Sigmoid colon (tissue), 7 donors: Measurements from ENCODE around the gene DPH3. TPM values are rescaled to one million over a fixed set of nuclear protein-coding genes. Genes with fewer than 3 reads are reported as not detected.
A peak's percentile ranks its signal among the peaks of the same experiment; 100 is the strongest.

Experiments
- DNase-seq: peaks from one replicate; pipeline ENCODE4 v3.0.0-alpha.2; 2019
- H3K27ac ChIP-seq, 4 donors: fragments of 200-600 bp; sonication (generic); one replicate each; pipeline ENCODE4 v1.5.1; 2016 to 2019; ENCODE audit warnings: mild to moderate bottlenecking in 1 of 4
- H3K27me3 ChIP-seq, 3 donors: fragments of 200-600 bp; sonication (generic); one replicate each; pipeline ENCODE4 v1.5.1; 2019; ENCODE audit warnings: mild to moderate bottlenecking in 1 of 3
- H3K36me3 ChIP-seq, 4 donors: fragments of 200-600 bp; sonication (generic); one replicate each; pipeline ENCODE4 v1.5.1; 2016 to 2019
- H3K4me1 ChIP-seq, 4 donors: fragments of 200-600 bp; sonication (generic); one replicate each; pipeline ENCODE4 v1.5.1; 2017 to 2019
- H3K4me3 ChIP-seq, 4 donors: fragments of 200-600 bp; sonication (generic); one replicate each; pipeline ENCODE4 v1.5.1; 2017 to 2019; ENCODE audit warnings: mild to moderate bottlenecking in 2 of 4, moderate library complexity in 1 of 4
- H3K9me3 ChIP-seq, 4 donors: fragments of 200-600 bp in 3 of 4; sonication (generic) in 3 of 4; one replicate each; pipeline versions ENCODE4 v1.5.1 to v1.6.1; 2013 to 2019
- EP300 ChIP-seq, 4 donors: sonication (generic); formaldehyde crosslinking; IDR thresholded peaks; one replicate each; pipeline ENCODE4 v1.6.1; 2017; ENCODE audit warnings: antibody characterized with exemption in 4 of 4
- POLR2A ChIP-seq, 2 donors: fragments of 450-650 bp; IDR thresholded peaks; one replicate each; pipeline ENCODE4 v1.6.1; 2016; ENCODE audit warnings: antibody characterized with exemption in 2 of 2, mild to moderate bottlenecking in 2 of 2, moderate library complexity in 2 of 2
- POLR2AphosphoS5 ChIP-seq, 4 donors: sonication (generic); formaldehyde crosslinking; IDR thresholded peaks; one replicate each; pipeline ENCODE4 v1.6.1; 2017; ENCODE audit warnings: antibody characterized with exemption in 4 of 4
- WGBS, 2 donors: extraction: QIAGEN DNeasy Blood & Tissue Kit; methylation state at CpG; one replicate each; pipeline ENCODE4 v1.1.7; 2013; 5-methylcytosine and 5-hydroxymethylcytosine counted together
- intact Hi-C: fragments of 100-400 bp; cut with DNase I; formaldehyde crosslinking; loops from one replicate; pipeline ENCODE4 v1.15.1; 2023
- polyA plus RNA-seq, 3 donors: library from polyadenylated mRNA; stranded (reverse); fragments of 200-250 nt; gene quantifications; one replicate each; pipeline ENCODE4 v1.2.3, GENCODE V29; 2013
- total RNA-seq, 4 donors: library from RNA; depleted of rRNA; stranded (reverse); fragments of >200 nt; gene quantifications; one replicate each; pipeline ENCODE4 v1.1.0, GENCODE V29; 2016
- TF ChIP-seq, protein P1 (sequence below), 4 experiments: fragments of 450-650 bp in 3 of 4; fragments of 200-600 bp in 1 of 4; IDR thresholded peaks; one replicate each; pipeline ENCODE4 v1.5.1; 2016 to 2019; ENCODE audit warnings: antibody characterized with exemption in 4 of 4, mild to moderate bottlenecking in 3 of 4, moderate library complexity in 2 of 4
- donor health status: healthy with polysubstance abuse.
- donor health status: Bipolar disorder and iron deficiency.
- donor health status: healthy.

Gene DPH3
- total and polyA plus RNA-seq, 7 donors: 14.6 to 30.1 (median 24.3) TPM

DNA sequence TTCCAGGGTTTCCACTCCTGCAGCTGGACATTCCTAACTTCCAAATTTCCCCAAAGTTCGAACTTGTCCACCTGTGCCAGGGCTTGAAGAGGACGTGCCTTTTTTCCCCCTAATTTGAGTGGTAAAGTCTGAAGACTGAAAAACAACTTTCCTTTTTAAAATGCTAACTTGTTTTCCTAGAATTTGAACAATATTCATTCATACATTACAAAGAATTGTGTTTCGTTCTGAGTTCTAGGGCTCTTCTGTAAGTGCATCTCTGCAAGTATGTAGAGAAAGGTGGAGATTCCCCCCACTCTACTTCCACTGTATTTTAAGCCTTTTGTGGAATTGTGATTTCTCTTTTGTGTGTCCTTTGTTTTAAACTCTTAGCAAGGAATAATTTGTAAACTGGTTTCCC, 9.4 kb downstream of the DPH3 start:
- no peak overlapping the region for H3K4me3 ChIP-seq
- H3K4me1 ChIP-seq: peaks cover 0 to 6% (median 0%) of the 10 kb centered on the region in 4 donors
- no peaks in the 10 kb centered on the region for H3K9me3 ChIP-seq
- intact Hi-C loops: no loop called here
- TF ChIP-seq POLR2AphosphoS5 (IDR thresholded peaks at IDR 0.05): no peak
- no peak for TF ChIP-seq POLR2A (IDR thresholded peaks at IDR 0.05)
- TF ChIP-seq, protein P1, sequence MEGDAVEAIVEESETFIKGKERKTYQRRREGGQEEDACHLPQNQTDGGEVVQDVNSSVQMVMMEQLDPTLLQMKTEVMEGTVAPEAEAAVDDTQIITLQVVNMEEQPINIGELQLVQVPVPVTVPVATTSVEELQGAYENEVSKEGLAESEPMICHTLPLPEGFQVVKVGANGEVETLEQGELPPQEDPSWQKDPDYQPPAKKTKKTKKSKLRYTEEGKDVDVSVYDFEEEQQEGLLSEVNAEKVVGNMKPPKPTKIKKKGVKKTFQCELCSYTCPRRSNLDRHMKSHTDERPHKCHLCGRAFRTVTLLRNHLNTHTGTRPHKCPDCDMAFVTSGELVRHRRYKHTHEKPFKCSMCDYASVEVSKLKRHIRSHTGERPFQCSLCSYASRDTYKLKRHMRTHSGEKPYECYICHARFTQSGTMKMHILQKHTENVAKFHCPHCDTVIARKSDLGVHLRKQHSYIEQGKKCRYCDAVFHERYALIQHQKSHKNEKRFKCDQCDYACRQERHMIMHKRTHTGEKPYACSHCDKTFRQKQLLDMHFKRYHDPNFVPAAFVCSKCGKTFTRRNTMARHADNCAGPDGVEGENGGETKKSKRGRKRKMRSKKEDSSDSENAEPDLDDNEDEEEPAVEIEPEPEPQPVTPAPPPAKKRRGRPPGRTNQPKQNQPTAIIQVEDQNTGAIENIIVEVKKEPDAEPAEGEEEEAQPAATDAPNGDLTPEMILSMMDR (IDR thresholded peaks at IDR 0.05): no peak
- TF ChIP-seq EP300 (IDR thresholded peaks at IDR 0.05): no peak
- H3K27me3 ChIP-seq: no peaks in the 10 kb centered on the region
- H3K36me3 ChIP-seq: peaks cover 0 to 21% (median 6%) of the 10 kb centered on the region in 4 donors
- no peak overlapping the region for H3K27ac ChIP-seq
- WGBS, 2 donors: 89 to 90% methylated on average over 3 of the region's 3 CpGs
- DNase-seq: no peak

DNA sequence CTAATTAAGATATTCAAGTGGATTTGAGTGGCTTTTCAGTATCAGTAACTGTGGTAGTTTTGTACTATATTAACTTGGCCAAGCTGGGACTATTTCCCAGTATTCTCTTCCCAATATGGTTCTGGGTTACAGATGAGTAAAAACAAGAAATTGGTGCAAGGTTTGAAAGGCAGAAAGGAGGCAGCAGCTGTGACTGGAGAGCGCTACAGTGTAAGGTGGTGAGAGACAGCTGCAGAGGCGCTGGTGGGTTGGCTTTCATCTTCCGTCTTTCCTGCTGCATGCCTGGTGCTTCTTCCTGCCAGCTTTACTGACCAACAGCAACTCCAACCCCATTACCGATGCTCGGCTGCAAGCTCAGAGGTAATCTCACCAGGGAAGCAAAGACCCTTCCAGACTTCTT, 9.8 kb downstream of the DPH3 start:
- 63 to 84% methylated on average over 5 of the region's 5 CpGs for WGBS, 2 donors
- Histone ChIP-seq H3K36me3 (peaks cover 0 to 16% (median 3%) of the 10 kb centered on the region in 4 donors), H3K27ac (no peak overlapping the region), H3K4me1 (peaks cover 0 to 6% (median 0%) of the 10 kb centered on the region in 4 donors), H3K9me3 (no peaks in the 10 kb centered on the region), H3K4me3 (no peak overlapping the region), H3K27me3 (no peaks in the 10 kb centered on the region)
- TF ChIP-seq POLR2AphosphoS5 (IDR thresholded peaks at IDR 0.05) (no peak), POLR2A (IDR thresholded peaks at IDR 0.05) (no peak)
- no peak for DNase-seq
- intact Hi-C loops: no loop called here

DNA sequence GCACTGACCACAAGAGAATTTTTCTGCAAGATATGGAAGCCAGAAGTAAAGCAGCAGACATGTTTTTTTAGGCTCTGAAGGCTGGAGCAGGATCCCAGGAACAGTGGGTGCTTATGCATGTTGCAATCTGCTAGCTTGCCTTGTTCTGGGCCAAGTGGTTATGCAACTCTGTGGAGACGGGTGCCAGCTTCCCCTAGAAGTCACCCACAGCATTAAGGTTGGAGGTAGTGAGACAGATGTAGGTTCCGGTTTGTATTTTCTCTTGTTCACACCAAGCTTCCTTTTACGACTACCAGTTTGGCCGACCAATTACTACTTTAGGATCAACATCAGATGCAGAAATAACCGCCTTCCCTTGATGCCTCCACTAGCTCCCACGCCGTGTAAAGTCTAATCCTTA, 11.1 kb downstream of the DPH3 start:
- peaks cover 0 to 3% (median 0%) of the 10 kb centered on the region in 4 donors for H3K36me3 ChIP-seq

DNA sequence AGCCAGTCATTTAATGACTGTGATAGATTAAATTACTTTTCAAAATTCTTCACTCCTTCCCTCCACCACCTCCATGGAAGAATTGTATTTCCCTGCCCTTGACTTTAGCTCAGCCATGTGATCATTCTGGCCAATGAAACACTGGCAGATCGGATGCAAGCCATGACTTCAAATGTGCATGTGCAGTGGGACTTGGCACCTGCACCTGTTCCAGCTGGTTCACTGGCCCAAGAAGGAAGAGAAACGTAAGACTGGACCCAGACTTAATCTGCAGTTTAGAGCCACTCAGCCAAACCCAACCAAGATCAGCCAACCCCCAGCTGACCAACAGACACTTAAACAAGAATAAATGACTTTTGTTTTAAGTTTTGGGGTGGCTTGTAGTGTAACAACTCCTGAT, 11.8 kb downstream of the DPH3 start:
- intact Hi-C loops: no loop called here
- Histone ChIP-seq H3K27me3 (no peaks in the 10 kb centered on the region), H3K9me3 (no peaks in the 10 kb centered on the region), H3K36me3 (no peaks in the 10 kb centered on the region), H3K4me3 (no peak overlapping the region), H3K4me1 (peaks cover 0 to 1% (median 0%) of the 10 kb centered on the region in 4 donors), H3K27ac (no peak overlapping the region)
- WGBS, 2 donors: 77 to 78% methylated on average over 2 of the region's 2 CpGs
- TF ChIP-seq POLR2A (IDR thresholded peaks at IDR 0.05) (no peak), POLR2AphosphoS5 (IDR thresholded peaks at IDR 0.05) (no peak), EP300 (IDR thresholded peaks at IDR 0.05) (no peak)
- TF ChIP-seq, protein P1 (IDR thresholded peaks at IDR 0.05): no peak
- no peak for DNase-seq

More for the DNA sequence above, 11.1 kb downstream of the DPH3 start:
- 84 to 89% methylated on average over 7 of the region's 7 CpGs for WGBS, 2 donors
- Histone ChIP-seq H3K9me3 (no peaks in the 10 kb centered on the region), H3K27me3 (no peaks in the 10 kb centered on the region), H3K4me3 (no peak overlapping the region), H3K27ac (no peak overlapping the region), H3K4me1 (peaks cover 0 to 6% (median 0%) of the 10 kb centered on the region in 4 donors)
- peak; percentile 84 for DNase-seq
- intact Hi-C loops: no loop called here
- TF ChIP-seq POLR2AphosphoS5 (IDR thresholded peaks at IDR 0.05) (peak in 1 of 4 donors; percentile 40), POLR2A (IDR thresholded peaks at IDR 0.05) (no peak), EP300 (IDR thresholded peaks at IDR 0.05) (no peak)
- TF ChIP-seq, protein P1 (IDR thresholded peaks at IDR 0.05): no peak

DNA sequence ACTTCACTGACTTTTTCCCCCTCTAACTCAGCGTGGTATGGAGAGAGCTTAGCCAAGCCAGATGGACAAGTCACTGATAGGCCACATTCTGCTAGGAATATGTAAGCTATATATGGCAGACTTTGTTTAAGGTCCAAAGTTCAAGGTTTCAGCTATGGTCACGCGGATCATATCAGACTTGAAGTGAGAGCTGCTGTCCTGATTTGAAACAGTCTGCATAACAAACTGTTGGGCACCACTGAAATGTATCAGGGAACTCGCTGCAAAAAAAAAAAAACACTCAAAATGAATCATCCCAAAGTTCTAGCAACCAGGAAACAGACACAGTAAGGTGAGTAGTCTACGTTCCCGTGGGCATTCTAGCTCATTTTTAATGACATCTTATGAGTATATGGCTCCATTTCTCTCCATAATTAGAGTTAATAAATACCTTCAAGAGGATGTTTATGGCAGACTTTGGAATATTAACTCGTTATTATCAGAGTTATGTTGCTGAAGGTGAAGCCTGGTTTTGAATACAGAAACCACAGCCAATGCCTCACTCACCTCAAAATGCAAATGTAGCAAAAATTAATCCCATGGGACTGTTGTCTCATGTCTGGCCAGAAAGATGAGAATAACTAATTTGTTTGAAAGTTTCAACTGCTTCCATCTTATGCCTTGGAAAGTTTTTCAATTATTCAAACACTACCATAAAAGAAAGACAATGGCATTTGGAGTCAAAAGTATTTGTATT, 12.3 kb downstream of the DPH3 start:
- Histone ChIP-seq H3K4me3 (no peak overlapping the region), H3K4me1 (peaks cover 0 to 2% (median 0%) of the 10 kb centered on the region in 4 donors), H3K36me3 (no peaks in the 10 kb centered on the region), H3K27me3 (no peaks in the 10 kb centered on the region), H3K9me3 (no peaks in the 10 kb centered on the region), H3K27ac (no peak overlapping the region)
- intact Hi-C loops: no loop called here
- 13 to 56% methylated on average over 7 of the region's 7 CpGs for WGBS, 2 donors
- TF ChIP-seq POLR2AphosphoS5 (IDR thresholded peaks at IDR 0.05) (no peak), EP300 (IDR thresholded peaks at IDR 0.05) (no peak), POLR2A (IDR thresholded peaks at IDR 0.05) (no peak)
- TF ChIP-seq, protein P1 (IDR thresholded peaks at IDR 0.05): no peak
- DNase-seq: no peak
